ENCODE results near the gene PTP4A2.

The PTP4A2 gene

GRCh38 chr1:31883357-31883942 lies 54.7 kb downstream of the PTP4A2 start:
- no peak for DNase-seq

DNA sequence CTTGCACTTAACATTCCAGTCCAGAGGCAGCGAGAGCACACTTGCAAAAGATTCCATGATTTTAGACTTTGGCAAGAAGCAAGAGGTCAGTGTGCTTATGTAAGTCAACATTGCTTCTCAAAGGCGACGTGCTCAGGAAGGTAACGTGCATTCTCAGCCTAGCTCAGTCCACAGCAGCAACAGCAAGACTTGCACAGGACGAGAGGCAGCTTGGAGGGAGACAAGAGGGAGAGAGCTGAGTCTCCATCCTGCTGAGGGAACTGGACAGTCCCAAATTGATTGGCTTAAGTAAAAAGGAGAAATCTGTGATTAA lies 56.5 kb downstream of the PTP4A2 start:
- DNase-seq = no peak

DNA sequence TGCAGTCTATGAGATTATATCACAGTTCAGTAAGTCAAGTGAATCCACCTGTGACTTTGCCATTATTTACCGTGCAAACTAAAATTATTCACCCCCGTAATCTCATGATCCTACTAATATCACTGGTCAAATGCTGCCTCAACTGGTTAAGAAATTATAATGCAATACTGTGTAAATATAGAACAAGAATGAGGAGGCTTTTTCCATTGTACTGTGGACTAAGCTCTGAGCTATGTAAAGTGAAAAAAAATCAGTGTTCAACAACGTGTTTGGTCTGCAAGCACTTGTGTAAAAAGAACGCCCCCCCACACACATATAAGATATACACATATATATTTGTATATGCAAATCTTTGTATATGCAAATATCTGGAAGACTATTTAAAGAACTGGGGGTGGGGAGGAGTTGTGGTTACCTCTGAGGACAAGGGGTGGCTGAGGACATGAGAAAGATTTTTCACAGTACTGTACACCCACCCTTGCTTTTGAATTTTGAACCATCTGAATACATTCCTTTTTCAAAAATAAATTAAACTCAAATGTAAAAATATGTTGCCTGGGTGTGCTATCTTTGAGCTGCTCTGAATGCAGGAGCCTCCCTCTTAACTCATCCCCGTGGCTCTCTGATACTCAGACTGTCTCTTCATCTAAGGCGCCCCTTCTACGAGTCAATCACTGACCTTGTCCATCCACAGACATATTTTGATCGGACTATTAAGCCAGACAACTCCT lies 57.0 kb downstream of the PTP4A2 start:
- DNase-seq = no peak

GRCh38 chr1:31879981-31880608 lies 58.1 kb downstream of the PTP4A2 start:
- no peak for DNase-seq

GRCh38 chr1:31878058-31878457 lies 60.1 kb downstream of the PTP4A2 start:
- DNase-seq = no peak

DNA sequence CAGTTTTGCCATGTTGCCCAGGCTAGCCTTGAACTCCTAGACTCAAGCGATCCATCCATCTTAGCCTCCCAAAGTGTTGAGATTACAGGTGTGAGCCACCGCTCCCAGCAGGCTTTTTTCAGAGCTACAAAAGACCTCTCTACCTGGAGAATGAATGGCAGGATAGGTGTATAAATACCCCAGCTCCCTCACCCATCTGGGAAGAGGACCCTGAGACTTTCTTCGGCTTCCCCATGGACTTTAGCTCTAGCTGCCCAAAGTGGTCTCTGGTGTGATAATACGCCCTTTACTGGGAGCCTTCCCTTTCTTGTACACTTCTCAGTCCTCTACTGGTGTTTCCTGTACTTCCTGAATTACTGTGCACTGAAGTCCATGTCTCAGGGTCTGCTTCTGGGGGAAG lies 60.6 kb downstream of the PTP4A2 start:
- no peak for DNase-seq

- no peak for DNase-seq
Observed at GRCh38 chr1:31875636-31876236, 62.4 kb downstream of the PTP4A2 start.

- DNase-seq = no peak
Observed at GRCh38 chr1:31874942-31875341, 63.2 kb downstream of the PTP4A2 start.

DNA sequence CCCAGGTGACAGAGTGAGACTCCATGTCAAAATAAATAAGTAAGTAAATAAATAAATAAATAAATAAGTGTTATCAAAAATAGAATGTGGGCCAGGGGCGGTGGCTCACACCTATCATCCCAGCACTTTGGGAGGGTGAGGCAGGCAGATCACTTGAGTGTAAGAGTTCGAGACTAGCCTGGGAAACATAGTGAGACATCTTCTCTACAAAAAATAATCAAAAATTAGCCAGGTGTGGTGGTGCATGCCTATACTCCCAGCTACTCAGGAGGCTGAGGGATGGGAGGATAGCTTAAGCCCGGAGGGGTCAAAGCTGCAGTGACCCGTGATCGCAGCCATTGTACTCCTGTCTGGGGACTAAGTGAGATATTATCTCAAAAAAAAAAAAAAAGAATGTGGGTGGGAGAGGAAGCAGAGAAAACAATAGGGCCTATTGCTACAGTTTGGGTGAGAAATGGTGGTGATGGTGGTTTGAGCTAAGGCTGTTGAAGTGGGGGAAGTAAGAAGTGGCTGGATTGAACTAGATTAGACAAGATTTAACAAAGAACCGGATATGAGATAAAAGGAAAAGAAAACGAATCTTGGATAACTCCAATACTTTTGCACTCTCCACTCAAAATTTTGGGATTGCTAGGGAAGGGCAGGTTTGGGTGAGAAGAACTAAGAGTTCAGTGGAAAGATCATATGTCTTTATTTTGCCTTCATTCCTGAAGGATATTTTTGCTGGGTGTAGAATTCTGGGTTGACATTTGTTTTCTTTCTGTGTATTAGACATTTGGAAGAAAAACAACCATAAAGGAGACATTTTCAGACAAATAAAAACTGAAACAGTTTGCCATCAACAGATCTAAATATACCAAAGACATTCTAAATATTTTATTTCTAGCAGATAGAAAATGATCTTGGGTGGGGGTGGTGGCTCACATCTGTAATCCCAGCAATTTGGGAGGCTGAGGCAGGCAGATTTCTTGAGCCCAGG lies 65.2 kb downstream of the PTP4A2 start:
- no peak for DNase-seq

- DNase-seq = no peak
Observed at GRCh38 chr1:31871703-31872102, 66.5 kb downstream of the PTP4A2 start.

DNA sequence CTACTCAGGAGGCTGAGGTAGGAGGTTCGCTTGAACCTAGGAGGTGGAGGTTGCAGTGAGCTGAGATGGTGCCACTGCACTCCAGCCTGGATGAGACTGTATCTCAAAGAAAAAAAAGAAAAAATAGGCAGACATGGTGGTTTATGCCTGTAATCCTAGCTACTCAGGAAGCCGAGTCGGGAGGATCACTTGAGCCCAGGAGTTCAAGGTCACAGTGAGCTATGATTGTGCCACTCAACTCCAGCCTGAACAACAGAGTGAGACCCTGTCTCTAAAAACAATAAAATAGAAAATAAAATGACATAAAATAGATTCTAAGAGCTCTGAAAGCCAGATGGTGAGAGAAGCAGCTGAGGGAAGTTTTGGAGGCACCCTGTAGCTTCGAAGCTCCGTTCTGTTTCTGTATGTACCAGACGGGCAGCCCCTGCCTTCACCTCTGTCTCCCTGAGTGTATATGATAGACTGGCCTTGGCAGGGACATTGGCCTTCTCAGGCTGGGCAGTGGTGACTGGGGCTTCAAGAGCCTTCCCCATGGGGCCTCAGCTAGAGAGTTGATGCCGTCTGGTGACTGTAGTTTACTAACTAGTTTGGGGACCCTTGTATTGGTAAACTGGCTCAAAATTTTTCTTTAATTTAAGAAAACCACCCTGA lies 68.0 kb downstream of the PTP4A2 start:
- no peak for DNase-seq

GRCh38 chr1:31869449-31869848 lies 68.7 kb downstream of the PTP4A2 start:
- no peak for DNase-seq

GRCh38 chr1:31868862-31869261 lies 69.3 kb downstream of the PTP4A2 start:
- DNase-seq = no peak

DNA sequence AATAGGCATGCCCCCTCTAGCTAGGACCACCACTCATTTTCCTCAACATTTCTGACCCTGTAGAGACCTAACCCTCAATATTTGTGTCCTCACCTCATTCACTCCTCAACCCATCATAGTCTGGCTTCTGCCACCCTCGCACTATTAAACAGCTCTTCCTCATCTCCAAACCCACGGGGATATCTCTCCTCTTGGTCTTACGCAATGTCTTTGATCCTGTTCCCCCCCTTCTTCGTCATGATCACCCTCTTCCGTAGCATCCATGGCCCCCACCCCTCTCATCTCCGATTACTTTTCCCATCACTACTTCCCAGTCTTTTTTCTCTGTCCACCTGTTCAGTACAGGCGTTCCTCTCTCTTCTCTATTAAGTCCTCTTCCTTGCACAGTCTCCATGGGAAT lies 70.6 kb downstream of the PTP4A2 start:
- no peak for DNase-seq

- DNase-seq = no peak
Observed at GRCh38 chr1:31866450-31867032, 71.6 kb downstream of the PTP4A2 start.

DNA sequence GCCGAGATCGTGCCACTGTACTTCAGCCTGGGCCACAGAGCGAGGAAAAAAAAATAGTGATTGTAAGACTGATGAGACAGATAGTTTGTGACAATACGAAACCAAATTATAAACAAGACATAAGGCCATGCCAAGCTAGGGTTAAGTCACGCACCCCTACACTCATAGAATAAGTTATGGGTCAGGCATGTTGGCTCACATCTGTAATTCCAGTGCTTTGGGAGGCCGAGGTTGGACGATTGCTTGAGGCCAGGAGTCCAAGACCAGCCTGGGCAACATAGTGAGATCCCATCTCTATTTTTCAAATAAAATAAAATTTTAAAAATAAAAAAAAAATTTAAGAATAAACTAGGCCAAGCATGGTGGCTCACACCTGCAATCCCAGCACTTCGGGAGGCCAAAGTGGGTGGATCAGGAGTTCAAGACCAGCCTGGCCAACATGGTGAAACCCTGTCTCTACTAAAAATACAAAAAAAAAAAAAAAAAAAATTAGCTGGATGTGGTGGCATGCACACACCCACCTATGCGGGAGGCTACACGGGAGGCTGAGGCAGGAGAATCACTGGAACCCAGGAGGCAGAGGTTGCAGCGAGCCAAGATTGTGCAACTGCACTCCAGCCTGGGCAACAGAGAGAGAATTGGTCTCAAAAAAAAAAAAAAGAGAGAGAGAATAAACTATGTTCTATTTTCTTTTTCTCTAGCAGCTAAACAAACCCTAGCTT lies 72.3 kb downstream of the PTP4A2 start:
- DNase-seq = no peak

- DNase-seq = no peak
Observed at GRCh38 chr1:31862071-31862470, 76.1 kb downstream of the PTP4A2 start.

DNA sequence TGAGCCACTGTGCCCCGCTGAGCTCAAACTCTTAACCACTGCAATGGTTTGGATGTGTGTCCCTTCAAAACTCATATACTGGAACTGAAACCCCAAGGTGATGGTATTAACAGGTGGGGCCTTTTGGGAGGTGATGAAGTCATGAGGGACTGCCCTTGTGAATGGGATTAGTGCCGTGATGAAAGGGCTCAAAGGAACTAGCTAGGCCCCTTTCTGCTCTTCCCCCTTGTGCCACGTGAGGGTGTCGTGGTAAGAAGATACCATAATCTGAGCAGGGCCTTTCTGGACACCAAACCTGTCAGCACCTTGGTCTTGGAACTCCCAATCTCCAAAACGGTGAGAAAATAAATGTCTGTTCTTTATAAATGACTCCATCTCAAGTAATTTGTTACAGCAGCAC lies 76.8 kb downstream of the PTP4A2 start:
- no peak for DNase-seq

DNA sequence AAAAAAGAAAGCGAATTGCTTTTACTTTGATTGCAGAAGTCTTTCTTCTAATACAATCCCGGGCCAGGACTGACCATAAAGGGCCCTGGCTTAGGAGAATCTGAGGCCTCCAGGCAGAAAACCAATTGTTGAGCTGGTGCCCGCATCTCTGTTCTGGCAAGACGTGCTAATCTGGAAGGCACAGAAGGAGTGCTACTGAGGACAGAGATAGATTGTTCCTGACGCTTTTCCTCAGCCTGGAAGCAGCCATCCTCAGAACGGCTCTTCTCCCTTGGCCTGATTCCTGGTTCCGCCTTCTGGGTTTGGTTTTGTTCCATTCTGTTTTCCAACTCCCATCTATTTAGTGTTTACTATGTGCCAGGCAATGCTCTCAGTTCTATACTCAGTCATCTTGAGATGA lies 77.6 kb downstream of the PTP4A2 start:
- DNase-seq = no peak

- no peak for DNase-seq
Observed at GRCh38 chr1:31859719-31860118, 78.4 kb downstream of the PTP4A2 start.

DNA sequence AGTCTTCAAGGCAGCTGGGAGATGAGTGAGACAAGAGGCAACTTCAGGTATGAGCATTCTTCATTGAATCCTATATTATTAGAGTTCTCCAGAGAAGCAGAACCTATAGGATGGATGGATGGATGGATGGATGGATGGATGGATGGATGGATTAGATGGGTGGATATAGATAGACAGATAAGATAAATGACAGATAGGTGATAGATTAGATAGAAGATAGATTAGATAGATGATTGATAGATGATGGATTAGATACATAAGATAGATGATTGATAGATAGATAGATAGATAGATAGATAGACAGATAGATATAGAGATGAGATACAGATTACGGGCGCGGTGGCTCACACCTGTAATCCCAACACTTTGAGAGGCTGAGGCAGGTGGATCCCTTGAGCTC lies 79.1 kb downstream of the PTP4A2 start:
- no peak for DNase-seq
